GM19025 (cell line): ENCODE data around the gene RTP3.

Experiments
- ATAC-seq: cut with Tn5 transposase; IDR thresholded peaks from one replicate; pipeline ENCODE4 v1.9.1; 2021; ENCODE audit warnings: mild to moderate bottlenecking, low read depth, moderate library complexity; ENCODE audit not compliant: unreplicated experiment

RTP3 gene

GRCh38 chr3:46497556-46498265 is at the start of gene RTP3:
RTP3 (plus strand) TSS chr3:46497976; CDS start chr3:46498063, 87 bp downstream.
- ATAC-seq: no peak

GRCh38 chr3:46448721-46449120 is 49.1 kb upstream of the RTP3 start:
- ATAC-seq: no peak

GRCh38 chr3:46449755-46450552 is 47.8 kb upstream of the RTP3 start:
- ATAC-seq: no peak

GRCh38 chr3:46453526-46454208 is 44.1 kb upstream of the RTP3 start:
- ATAC-seq: no peak

- ATAC-seq: no peak
Measured at GRCh38 chr3:46454209-46454595, 43.6 kb upstream of the RTP3 start.

- ATAC-seq: no peak
Measured at GRCh38 chr3:46454606-46455005, 43.2 kb upstream of the RTP3 start.

- ATAC-seq: no peak
Measured at GRCh38 chr3:46455231-46456115, 42.3 kb upstream of the RTP3 start.

GRCh38 chr3:46456118-46456517 is 41.7 kb upstream of the RTP3 start:
- no peak for ATAC-seq

GRCh38 chr3:46460051-46460450 is 37.7 kb upstream of the RTP3 start:
- no peak for ATAC-seq

GRCh38 chr3:46462111-46462510 is 35.7 kb upstream of the RTP3 start:
- ATAC-seq: no peak

GRCh38 chr3:46462511-46462910 is 35.3 kb upstream of the RTP3 start:
- no peak for ATAC-seq

GRCh38 chr3:46463120-46463867 is 34.5 kb upstream of the RTP3 start:
- no peak for ATAC-seq

- no peak for ATAC-seq
Measured at GRCh38 chr3:46463868-46464241, 33.9 kb upstream of the RTP3 start.

GRCh38 chr3:46464326-46465195 is 33.2 kb upstream of the RTP3 start, which contains the start of gene LTF:
LTF (minus strand) TSS chr3:46464905; CDS start chr3:46464867, 38 bp downstream.
- no peak for ATAC-seq

- no peak for ATAC-seq
Measured at GRCh38 chr3:46465196-46465520, 32.6 kb upstream of the RTP3 start.

- ATAC-seq: no peak
Measured at GRCh38 chr3:46466273-46466672, 31.5 kb upstream of the RTP3 start.

GRCh38 chr3:46466871-46467403 is 30.8 kb upstream of the RTP3 start:
- ATAC-seq: no peak

- ATAC-seq: no peak
Measured at GRCh38 chr3:46467562-46467961, 30.2 kb upstream of the RTP3 start.
